COR-L47 (cell line): ENCODE measurements around the gene RNU7-1.
"Not testable (repeated sequence)": the region's sequence is repeated elsewhere in the genome, so short reads cannot be mapped to it uniquely, and the experiment has no call there.

Experiments used
- DNase-seq: peaks from one replicate; lab custom pipeline; 2025; lab: John Stamatoyannopoulos, UW

Gene RNU7-1

DNA sequence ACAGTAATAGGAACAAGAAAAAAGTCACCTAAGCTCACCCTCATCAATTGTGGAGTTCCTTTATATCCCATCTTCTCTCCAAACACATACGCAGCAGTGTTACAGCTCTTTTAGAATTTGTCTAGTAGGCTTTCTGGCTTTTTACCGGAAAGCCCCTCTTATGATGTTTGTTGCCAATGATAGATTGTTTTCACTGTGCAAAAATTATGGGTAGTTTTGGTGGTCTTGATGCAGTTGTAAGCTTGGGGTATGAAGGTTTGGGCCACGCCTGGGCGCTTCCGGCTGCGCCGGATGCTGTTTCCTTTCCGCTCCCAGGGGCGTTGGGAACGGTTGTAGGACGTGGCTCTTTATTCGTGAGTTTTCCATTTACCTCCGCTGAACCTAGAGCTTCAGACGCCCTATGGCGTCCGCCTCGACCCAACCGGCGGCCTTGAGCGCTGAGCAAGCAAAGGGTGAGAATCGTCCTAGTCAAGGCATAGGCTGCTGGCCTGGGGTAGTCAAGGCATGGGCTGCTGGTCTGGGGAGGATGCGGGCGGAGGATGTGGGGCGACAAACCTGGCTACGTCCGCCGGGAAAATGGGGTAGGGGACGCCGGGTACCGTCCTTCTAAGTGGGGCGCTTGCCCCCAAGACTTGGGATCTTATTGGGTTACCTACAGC lies at the start of gene RNU7-1, which contains the start of gene C12orf57:
Gene RNU7-1, plus strand, starts transcription at position 95 of the 659 bp plus-strand sequence.
Gene C12orf57, plus strand, starts transcription at position 301 of the 659 bp plus-strand sequence. Its CDS starts 100 bp downstream, at position 401.
- DNase-seq, result peak; percentile 76

DNA sequence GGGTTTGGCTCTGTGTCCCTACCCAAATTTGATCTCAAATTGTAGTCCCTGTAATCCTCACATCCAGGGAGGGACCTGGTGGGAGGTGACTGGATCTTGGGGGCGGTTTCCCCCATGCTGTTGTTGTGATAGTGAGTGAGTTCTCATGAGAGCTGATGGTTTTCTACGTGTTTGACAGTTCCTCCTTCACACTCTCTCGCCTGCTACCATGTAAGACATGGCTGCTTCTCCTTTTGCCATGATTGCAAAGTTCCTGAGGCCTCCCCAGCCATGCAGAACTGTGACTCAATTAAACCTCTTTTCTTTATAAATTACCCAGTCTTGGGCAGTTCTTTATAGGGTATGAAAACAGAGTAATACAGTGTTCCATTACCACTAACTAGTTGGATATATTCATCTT lies 49.3 kb upstream of the RNU7-1 start:
- DNase-seq, result no peak

DNA sequence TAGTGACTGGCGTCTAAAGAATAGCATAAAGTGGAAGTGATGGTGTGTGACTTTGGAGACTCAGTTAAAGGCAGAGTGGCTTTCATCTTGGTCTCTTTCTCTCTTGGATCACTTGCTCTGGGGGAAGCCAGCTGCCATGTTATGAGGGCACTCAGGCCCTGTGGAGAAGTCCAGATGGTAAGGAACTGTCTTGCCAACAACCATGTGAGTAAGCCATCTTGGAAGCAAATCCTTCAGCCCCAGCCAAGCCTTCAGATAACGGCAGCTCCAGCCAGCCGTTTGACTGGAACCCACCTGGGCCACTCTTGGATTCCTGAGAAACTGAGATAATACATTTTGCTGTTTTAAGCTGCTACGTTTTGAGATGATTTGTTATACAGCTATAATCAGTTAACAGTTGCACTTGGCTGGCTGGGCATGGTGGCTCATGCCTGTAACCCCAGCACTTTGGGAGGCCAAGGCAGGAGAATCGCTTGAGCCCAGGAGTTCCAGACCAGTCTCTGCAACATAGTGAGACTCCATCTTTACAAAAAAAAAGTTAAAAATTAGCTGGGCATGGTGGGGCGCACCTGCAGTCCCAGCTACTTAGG lies 46.7 kb upstream of the RNU7-1 start:
- DNase-seq, result no peak

- DNase-seq, result no peak
These were observed 44.2 kb upstream of the RNU7-1 start for GRCh38 chr12:6899427-6899826.

DNA sequence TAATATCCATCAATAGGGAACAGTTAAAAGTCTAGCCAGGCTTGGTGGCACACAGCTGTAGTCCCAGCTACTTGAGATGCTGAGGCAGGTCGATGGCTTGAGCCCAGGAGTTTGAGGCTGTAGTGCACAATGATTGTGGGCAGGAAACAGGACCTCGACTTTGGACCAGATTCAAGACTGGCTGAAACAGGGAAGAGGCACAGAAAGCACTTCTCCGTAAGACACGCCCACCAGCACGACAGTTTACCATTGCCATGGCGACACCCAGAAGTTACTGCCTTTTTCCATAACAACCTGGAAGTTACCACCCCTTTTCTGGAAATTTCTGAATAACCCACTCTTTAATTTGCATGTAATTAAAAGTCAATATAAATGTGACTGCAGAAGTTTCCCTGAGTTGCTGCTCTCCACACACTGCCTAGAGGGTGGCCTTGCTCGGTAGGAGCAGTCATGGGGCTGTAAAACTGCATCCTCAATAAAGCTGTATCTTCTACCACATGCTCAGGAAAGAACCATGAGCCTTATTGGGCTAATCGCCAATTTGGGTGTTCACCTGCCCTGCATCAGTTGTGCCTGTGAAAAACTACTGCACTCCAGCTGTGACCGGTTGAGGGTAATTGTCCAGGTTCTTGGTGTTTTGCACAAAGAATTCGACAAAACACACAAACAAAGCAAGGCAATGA lies 43.6 kb upstream of the RNU7-1 start:
- peak; percentile 73 for DNase-seq

- DNase-seq, result no peak
These were observed 41.2 kb upstream of the RNU7-1 start for GRCh38 chr12:6902448-6902847.

- DNase-seq, result no peak
These were observed 39.9 kb upstream of the RNU7-1 start for GRCh38 chr12:6903722-6904121.

GRCh38 chr12:6904280-6905276 lies 39.0 kb upstream of the RNU7-1 start, which contains the start of gene LRRC23:
Gene LRRC23, plus strand, starts transcription at chr12:6904822. Its CDS starts 812 bp downstream, at chr12:6905634.
- peak; percentile 90 for DNase-seq

- no peak for DNase-seq
These were observed 38.1 kb upstream of the RNU7-1 start for GRCh38 chr12:6905414-6906040.

GRCh38 chr12:6908141-6908540 lies 35.5 kb upstream of the RNU7-1 start:
- DNase-seq, result not testable (repeated sequence)

DNA sequence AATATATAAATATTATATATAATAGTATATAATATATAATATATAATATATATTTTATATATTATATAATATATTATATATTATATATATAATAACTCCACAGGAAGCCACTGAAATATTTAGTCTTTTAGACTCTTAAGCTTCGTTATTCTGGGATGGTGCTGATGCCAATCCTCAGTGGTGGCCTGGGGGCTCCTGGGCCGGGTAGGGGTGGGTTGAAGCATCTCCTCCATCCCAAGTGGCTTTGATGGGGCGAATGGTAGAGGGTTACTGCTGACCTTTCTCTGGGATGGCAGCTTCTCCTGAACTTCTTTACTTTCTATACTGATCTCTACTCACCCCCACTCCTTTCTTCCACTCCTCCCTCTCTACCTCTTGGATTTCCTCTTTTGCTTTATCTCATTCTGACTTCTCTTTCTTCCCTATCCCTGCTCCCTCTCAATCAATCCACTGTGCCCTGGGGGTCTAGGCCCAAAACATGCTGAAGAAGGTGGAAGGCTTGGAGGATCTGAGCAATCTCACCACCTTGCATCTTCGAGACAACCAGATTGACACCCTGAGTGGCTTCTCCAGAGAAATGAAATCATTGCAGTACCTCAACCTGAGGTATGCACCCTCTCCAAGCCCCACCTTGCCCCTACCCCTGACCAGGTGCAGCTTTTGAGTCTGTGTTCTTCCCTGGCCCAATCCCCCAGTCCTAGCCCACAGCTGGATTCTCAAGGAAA lies 34.0 kb upstream of the RNU7-1 start:
- DNase-seq, result no peak

GRCh38 chr12:6912164-6912935 lies 31.3 kb upstream of the RNU7-1 start:
- no peak for DNase-seq

DNA sequence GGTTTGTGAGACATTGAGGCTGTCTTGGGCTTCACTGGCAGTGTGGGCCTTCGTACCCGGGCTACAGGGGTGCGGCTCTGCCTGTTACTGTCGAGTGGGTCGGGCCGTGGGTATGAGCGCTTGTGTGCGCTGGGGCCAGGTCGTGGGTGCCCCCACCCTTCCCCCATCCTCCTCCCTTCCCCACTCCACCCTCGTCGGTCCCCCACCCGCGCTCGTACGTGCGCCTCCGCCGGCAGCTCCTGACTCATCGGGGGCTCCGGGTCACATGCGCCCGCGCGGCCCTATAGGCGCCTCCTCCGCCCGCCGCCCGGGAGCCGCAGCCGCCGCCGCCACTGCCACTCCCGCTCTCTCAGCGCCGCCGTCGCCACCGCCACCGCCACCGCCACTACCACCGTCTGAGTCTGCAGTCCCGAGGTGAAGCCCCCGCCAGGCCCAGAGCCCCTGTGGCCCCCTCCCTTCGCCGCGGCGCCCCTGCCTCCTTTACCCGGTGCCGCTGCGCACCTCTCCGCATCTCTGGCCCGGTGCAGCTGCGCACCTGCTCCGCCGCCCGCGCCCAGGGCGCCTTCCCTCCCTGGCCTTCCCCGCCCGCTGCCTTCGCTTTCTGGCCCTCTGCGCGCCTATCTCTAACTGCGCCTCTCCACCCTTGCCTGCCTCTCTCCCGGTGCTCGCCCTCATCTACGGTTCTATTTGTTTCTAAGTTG lies 29.2 kb upstream of the RNU7-1 start, which contains the start of gene ENO2:
Gene ENO2, plus strand, starts transcription at position 335 of the 701 bp plus-strand sequence. CDS start 1,253 bp downstream, outside the sequence.
- peak; percentile 27 for DNase-seq

- no peak for DNase-seq
These were observed 28.4 kb upstream of the RNU7-1 start for GRCh38 chr12:6914947-6915788.

GRCh38 chr12:6915789-6916285 lies 27.8 kb upstream of the RNU7-1 start:
- DNase-seq, result no peak

- no peak for DNase-seq
These were observed 27.0 kb upstream of the RNU7-1 start for GRCh38 chr12:6916426-6917200.
